Kidney capillary endothelial cell (primary cell): ENCODE measurements around the gene PSPH.
"Not testable (repeated sequence)": the region's sequence is repeated elsewhere in the genome, so short reads cannot be mapped to it uniquely, and the experiment has no call there.

Experiments
- DNase-seq: peaks from one replicate; pipeline ENCODE4 v3.0.0-alpha.2; 2018; ENCODE audit warnings: low spot score

PSPH gene

DNA sequence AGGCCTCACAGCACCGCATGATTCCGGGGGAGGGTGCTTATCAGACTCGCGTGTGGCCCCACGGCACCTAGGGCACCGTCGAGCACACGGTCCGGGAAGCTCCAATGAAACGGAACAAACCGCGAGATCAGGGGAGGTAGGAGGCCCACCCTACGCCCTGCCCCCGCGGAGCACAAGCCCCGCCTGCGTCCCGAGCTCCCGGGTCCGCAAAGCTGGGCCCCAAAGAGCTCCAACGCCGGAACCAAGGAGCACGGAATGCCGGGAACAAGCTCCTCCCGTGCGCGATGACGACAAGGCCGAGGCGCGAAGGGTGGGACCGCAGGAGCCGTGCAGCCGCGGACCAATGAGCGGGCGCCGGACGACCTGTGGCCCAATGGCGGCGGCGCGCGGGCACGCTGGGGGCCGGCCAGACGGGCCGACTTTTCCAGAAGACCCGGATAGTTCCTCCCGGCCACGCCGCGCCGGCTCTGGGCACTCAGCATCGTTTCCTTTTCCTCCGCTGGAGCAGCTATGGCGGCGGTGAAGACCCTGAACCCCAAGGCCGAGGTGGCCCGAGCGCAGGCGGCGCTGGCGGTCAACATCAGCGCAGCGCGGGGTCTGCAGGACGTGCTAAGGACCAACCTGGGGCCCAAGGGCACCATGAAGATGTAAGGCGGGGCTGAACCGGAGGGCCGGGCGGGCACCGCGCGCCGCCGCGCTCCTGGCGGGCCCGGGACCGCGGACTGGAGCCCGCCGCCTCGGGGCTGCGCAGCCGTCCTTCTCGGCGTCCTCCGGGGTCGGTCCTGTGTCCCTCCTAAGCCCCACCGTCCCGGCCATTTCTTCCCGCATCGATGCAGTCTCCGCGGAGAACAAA, at the start of gene PSPH, which contains the start of gene CCT6A:
Gene PSPH, minus strand, starts transcription at position 106 of the 853 bp plus-strand sequence. CDS start 30,232 bp downstream, outside the sequence.
Gene CCT6A, plus strand, starts transcription at position 427 of the 853 bp plus-strand sequence. Its CDS starts 84 bp downstream, at position 511.
- peak; percentile 93 for DNase-seq

DNA sequence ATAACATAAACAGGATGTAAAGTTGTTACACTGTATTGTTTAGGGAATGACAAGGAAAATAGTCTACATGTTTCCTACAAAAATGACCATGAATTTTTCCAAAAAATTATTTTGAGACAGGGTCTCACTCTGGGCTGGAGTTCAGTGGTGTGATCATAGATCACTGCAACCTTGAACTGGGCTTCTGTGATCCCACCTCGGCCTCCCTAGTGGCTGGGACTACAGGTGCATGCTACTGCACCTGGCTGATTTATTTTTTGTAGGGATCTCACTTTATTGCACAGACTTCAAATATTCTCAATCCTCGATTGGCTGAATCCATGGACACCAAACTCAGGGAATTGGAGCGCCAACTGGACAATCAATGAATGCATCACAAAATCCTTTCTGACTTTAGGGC, 48.4 kb upstream of the PSPH start:
- DNase-seq, result no peak

DNA sequence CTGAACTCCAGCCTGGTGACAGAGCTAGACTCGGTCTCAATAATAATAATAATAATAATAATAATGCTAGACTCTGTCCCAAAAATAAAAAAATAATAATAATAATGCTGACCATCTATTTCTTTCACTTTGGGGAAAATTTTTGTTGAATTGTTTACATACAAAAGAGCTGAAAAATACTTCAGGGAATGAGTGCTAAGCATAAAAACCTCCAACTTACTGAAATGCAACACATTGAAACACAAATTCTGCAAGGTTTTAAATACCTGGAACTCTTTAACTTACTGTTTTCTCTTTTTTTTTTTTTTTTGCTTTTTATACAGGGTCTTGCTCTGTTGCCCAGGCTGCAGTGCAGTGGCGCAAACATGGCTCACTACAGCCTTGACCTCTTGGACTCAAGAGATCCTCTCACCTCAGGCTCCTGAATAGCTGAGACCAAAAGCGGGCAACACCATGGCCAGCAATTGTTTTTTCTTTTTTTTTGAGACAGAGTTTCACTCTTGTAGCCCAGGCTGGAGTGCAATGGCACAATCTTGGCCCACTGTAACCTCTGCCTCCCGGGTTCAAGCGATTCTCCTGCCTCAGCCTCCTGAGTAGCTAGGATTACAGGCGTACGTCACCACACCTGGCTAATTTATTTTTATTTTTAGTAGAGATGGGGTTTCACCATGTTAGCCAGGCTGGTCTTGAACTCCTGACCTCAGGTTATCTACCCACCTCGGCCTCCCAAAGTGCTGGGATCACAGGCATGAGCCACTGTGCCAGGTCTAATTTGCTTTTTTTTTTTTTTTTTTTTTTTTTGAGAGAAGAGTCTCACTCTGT, 47.2 kb upstream of the PSPH start:
- not testable (repeated sequence) for DNase-seq

DNA sequence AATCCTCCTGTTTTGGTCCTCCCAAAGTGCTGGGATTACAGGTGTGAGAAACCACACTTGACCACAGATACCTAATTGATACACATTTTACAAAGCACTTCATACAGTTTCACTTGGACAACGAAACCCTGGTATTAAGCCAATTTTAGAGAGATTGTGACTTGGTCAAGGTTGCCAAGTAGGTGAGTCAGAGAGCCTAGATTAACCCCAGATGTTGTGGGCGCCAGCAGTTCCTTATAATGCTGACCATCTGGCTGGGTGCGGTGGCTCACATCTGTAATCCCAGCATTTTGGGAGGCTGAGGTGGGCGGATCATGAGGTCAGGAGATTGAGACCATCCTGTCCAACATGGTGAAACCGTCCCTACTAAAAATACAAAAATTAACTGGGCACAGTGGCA, 46.5 kb upstream of the PSPH start:
- no peak for DNase-seq

DNA sequence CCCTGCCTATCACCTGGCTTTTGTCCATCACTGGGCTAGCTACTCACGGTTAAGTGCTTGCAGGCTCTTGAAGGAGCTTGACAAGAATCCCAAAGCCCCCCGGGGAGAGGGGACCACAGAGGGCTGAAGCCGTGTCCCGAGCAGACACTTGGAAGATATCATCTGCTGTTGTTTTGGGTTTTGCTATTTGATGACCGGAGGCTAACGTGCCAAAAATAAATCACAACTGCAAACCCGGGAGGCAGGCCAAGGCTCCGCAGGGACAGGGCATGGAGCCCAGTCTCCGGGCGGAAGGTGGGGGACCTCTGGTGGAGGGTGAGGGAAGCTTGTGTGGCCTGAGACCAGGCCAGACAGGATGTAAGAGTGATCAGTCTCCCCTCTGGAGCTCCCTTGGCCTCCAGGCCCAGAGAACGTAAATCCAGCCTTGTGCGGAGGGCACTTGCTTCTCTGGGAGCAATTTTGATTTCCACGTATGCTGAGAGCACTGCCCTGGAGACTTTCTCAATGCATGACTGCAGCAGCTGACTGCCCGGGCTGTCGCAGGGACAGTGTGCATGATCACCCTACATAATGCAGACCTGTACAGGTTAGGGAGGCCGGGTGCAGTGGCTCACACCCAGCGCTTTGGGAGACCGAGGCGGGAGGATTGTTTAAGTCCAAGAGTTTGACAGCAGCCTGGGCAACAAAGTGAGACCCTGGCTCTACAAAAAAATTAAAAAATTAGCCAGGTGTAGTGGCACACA, 41.7 kb upstream of the PSPH start, which contains the start of gene PHKG1:
Gene PHKG1, minus strand, starts transcription at position 164 of the 743 bp plus-strand sequence. CDS start 4,011 bp downstream, outside the sequence.
- DNase-seq, result peak; percentile 53

DNA sequence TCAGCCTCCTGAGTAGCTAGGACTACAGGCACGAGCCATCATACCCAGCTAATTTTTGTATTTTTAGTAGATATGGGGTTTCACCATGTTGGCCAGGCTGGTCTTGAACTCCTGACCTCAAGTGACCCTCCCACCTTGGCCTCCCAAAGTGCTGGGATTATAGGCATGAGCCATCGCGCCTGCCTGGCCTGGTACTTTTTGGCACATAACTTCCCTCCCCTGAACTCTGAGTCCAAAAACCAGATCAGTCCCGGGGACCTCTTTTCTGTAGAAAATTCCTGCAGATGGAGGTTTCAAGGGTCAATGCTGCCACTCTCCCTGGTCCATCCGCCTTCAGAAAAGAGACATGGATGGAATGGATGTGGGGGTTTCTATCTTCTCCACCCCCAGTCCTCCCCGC, 41.1 kb upstream of the PSPH start:
- not testable (repeated sequence) for DNase-seq

DNA sequence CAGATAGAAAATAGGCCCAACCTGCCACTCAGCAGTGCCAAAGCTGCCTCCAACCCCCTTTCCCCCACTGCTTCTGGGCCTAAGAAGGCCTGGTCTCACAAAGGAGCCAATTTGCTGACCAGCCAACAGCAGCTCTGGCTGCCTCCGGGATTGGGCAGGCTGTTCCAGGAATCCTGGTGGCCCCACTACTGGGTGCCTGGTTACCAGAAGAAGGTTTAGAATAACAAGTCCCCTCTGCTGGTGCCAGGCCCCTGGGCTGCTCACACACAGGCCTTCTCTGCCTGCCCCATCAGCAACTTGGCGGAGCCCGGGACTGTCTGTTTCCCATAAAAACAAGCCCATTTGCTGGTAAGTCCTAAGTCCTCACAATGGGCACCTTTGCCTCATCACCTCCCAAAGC, 40.3 kb upstream of the PSPH start:
- no peak for DNase-seq

DNA sequence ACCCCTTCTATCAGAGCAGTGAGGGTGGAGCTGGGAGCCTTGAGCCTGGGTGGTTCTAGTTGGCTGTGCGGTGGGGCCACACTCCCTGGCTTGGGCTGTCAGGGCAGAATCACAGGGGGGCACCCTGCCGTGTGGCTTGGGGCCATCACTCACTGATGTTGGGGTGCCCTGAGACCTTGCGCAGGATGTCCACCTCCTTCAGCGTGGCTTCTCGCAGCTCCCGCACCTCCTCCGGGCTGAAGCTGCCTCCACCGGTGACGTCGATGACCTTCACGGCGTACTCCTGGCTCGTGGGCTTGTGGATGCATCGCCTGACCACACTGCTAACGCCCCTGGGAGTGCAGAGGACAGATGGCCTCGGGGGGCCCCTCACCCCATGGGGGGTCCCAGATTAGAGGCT, 36.2 kb upstream of the PSPH start:
- no peak for DNase-seq

DNA sequence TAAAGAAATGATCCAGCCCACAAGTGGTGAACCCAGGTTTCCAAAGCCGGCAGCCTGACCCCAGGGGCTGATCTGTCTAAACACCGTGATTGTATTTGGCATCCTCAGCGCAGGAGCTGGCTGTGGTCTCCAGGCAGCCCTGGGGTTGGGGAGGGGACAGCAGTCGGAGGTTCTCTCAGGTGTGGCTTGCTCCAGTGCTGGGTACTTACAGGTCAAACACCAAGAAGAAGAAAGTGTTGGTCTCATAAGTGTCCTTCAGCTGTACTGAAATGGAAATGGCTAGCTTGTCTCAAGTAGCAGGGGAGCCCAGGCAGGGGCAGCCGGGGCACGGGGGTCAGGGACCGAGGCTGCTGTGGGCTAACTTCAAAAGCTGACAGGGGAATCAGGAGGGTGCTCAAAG, 35.5 kb upstream of the PSPH start:
- no peak for DNase-seq

DNA sequence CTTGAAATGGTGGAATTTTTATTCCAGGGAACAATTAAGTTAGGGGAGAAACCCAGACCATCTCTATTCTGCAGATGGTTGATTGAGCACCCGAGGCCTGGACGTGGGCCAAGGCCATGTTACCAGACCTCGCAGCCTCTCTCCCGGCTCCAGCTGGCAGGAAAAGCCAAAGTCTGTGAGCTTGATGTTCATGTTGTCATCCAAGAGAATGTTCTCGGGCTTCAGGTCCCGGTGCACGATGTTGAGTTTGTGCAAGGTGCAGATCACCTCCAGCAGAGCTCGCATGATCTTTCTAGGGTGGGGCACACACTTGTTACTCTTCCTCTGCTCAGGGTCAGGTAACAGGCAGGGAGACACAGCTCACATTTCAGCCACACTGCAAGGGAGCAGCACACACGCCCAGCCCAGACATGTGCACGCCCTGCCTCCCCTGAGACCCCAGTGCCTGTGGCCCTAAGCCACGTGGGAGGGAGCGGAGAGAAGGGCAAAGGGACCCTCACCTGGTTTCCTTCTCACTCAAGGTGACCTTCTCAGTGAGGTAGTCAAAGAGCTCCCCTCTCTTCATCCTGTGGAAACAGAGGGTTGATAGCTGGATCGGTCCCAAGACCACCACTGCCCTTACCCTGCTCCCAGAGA, 32.0 kb upstream of the PSPH start:
- DNase-seq, result no peak

DNA sequence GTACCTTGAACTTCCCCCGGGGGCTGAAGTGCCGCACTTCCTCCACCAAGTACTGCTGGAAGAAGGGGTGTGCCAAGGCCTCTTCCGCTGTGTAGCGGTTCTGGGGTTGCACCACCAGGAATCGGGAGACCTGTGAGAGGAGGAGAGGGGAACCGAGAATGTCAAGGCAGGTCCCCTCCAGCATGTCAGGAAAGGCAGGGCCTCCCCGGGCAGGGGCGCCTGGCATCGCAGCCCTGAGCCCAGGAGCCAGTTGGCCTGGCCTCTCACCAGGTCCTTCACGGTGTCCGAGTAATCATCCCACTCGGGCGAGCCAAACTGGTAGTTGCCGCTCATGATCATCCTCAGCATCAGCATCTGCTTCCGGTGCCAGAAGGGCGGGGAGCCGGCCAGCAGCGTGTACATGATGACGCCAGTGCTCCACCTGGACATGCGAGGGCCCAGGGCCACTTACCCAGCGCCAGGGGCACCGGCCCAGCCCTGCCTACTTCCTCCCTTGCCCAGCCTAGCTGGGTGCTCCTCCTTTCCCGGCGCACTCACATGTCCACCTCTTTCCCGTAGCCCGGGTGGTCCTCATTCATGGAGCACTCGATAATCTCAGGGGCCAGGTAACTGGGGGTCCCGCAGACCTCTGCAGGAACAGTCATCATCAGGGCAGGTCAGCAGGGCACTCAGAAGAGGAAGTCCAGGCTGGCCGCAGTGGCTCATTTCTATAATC, 30.5 kb upstream of the PSPH start:
- DNase-seq, result no peak

DNA sequence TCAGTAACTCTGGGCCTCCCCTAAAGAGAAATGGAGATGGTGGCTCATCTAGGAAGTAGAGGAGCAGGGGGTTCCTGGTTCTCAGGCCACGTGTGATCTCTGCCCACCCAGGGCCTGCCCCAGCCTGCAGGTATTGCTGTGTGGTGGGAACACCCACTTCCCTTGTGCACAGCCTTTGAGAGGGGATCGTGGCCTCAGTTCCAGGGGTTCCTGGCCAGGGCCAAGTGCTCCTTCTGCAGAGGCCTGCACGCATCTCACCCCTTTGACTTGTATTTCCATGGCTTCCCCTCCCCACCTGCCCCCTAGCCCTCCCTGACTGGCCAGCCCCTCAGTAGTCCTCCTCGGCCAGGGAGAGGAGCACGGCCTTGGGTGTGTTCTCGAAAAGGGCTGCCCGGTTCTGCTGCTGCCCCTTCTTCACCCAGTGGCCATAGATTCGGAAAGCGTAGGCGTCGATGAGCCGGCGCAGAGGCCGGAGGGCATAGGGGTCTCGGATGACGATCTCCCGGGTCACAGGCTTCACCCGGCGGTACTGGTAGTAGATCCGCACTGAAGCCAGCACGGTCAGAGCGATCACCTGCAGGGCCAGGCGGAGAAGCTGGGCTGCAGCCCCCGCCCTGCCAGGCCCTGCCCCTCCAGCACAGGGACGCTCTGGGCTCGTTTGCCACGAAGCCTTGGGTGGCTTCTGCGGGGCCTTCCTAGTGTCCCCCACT, 29.6 kb upstream of the PSPH start:
- DNase-seq, result not testable (repeated sequence)

DNA sequence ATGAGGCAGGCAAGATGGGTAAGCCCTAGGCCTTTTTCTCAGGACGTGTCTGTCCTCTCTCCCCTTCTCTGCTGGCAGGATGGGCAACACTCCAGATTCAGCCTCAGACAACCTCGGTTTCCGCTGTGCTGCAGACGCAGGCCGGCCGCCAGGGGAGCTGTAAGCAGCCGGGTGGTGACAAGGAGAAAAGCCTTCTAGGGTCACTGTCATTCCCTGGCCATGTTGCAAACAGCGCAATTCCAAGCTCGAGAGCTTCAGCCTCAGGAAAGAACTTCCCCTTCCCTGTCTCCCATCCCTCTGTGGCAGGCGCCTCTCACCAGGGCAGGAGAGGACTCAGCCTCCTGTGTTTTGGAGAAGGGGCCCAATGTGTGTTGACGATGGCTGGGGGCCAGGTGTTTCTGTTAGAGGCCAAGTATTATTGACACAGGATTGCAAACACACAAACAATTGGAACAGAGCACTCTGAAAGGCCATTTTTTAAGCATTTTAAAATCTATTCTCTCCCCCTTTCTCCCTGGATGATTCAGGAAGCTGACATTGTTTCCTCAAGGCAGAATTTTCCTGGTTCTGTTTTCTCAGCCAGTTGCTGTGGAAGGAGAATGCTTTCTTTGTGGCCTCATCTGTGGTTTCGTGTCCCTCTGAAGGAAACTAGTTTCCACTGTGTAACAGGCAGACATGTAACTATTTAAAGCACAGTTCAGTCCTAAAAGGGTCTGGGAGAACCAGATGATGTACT, 28.4 kb upstream of the PSPH start:
- DNase-seq, result peak; percentile 73

DNA sequence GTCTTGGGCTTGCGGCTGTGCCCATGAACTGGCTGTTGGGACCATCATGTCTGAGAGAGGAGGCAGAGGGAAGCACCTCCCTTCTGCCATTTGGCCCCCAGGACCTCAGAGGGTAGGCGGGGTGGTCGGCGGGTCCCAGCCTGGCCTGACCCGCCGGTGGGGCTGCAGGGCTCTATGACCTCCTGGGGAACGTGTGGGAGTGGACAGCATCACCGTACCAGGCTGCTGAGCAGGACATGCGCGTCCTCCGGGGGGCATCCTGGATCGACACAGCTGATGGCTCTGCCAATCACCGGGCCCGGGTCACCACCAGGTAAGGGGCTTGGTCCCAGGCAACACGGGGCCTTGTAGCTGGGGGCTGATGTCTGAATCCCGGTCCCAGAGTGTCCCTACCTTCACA, 27.0 kb upstream of the PSPH start:
- DNase-seq, result no peak

DNA sequence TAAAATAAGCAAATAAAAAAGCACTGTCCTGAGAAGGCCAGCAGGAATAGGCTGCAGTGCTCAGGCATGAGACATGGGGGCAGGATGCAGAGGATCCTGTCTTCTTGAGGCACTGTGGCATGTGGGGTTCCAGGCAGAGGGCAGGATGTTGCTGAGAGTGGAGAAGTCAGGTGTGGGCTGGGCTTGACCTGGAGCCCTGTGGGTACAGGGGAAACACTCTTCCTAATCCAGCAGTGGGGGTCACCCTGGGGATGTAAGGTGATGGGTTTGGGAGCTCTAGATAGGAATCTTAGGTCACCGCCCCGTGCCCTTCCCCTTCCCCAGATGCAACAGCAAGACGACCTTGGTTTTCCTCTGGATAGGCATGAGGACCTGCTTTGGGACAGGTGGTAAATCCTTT, 26.4 kb upstream of the PSPH start:
- no peak for DNase-seq

DNA sequence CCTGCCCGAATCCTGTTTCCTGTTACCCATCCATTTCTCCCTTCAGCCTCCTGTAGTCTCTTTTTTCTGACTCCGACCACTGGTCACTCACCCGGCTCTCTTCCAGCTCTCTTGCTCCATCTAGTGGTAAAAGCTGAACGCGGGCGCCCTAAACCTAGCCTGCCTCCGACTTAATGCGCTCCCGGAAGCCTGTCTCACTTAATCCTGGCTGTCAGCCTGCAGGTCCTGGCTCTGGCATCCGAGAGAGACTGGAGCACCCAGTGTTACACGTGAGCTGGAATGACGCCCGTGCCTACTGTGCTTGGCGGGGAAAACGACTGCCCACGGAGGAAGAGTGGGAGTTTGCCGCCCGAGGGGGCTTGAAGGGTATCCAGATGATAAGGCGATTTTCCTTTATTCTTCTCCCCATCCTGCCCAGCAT, 23.1 kb upstream of the PSPH start:
- DNase-seq, result peak; percentile 85

DNA sequence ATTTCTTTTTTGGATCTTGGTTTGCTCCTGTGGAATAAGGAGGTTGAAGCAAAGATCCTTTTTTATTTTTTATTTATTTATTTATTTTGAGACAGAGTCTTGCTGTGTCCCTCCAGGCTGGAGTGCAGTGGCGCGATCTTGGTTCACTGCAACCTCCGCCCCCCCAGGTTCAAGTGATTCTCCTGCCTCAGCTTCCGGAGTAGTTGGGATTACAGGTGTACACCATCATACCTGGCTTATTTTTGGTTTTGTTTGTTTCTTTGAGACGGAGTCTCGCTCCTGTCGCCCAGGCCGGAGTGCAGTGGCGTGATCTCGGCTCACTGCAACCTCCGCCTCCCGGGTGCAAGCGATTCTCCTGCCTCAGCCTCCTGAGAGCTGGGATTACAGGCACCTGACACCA, 15.1 kb upstream of the PSPH start:
- not testable (repeated sequence) for DNase-seq

DNA sequence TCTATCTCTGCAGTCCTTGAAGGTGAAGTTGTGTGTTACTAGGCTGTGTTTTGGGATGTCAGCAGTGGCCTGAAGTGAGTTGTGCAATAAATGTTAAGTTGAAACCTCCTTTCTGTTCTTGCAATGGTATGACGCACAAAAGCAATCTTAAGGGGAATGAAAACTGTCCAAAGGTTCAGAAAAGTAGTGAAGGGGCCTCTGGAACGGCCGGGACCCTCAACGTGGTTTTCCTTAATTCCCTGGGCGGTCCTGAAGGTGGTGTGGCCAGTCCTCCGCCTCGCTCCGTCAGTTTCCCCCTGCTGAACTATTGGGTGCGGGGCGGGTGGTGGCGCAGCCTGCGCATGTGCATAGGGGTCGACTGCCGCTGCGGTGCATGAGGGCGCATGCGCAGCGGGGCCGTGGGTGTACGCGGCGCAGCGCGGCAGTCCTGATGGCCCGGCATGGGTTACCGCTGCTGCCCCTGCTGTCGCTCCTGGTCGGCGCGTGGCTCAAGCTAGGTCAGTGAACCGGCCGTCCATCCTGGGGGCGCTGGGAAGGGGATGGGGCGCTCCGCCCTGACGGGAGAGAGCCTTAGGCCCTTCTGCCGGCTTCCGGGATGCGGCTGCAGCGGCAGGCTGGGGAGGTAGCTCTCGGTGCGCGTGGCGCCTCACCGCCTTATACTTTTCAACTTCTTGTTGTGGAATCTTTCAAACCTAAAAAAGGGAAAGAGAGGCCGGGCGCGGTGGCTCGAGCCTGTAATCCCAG, 12.8 kb upstream of the PSPH start, which contains the start of gene SUMF2:
Gene SUMF2, plus strand, starts transcription at position 405 of the 744 bp plus-strand sequence. Its CDS starts 26 bp downstream, at position 431.
- peak; percentile 83 for DNase-seq

DNA sequence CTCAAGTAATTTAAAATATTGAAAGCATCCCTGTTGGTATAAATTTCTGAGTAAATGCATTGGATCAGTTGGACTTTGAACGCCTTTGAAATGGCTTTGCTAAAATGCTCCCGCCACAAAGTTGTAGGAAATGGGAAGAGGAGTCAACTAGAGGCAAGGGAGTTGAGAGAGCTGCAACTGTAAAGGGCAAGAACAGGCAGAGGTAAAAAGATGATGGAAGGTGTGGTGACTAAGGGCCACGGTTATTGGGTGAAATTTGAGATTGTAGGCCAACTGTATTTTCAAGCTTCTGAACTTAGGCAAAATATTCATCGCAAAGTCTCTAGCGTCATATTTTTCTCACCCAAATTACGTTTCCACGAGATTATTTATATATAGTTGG, 12.2 kb upstream of the PSPH start:
- no peak for DNase-seq
